NCI-H524 (cell line): ENCODE data around the gene DLK2.
"Not testable (repeated sequence)": the region's sequence is repeated elsewhere in the genome, so short reads cannot be mapped to it uniquely, and the experiment has no call there.

Experiments
- DNase-seq, 2 experiments: peaks; one replicate each; lab custom pipeline; 2025; lab: John Stamatoyannopoulos, UW

Gene DLK2

GRCh38 chr6:43426928-43427405 is 28.4 kb downstream of the DLK2 start:
- no peak for DNase-seq

- not testable (repeated sequence) for DNase-seq
Measured at GRCh38 chr6:43425083-43425482, 30.3 kb downstream of the DLK2 start.

- DNase-seq, result no peak
Measured at GRCh38 chr6:43421831-43422230, 33.5 kb downstream of the DLK2 start.

- DNase-seq, result no peak
Measured at GRCh38 chr6:43420012-43420709, 35.2 kb downstream of the DLK2 start.

- DNase-seq, result no peak
Measured at GRCh38 chr6:43416935-43417334, 38.4 kb downstream of the DLK2 start.

GRCh38 chr6:43415275-43415674 is 40.1 kb downstream of the DLK2 start:
- not testable (repeated sequence) for DNase-seq

GRCh38 chr6:43413002-43413401 is 42.3 kb downstream of the DLK2 start:
- DNase-seq, result no peak

GRCh38 chr6:43412541-43412940 is 42.8 kb downstream of the DLK2 start:
- peak; percentile 56 to 82 for DNase-seq

- not testable (repeated sequence) for DNase-seq
Measured at GRCh38 chr6:43410776-43411175, 44.6 kb downstream of the DLK2 start.

- no peak for DNase-seq
Measured at GRCh38 chr6:43408259-43408658, 47.1 kb downstream of the DLK2 start.

GRCh38 chr6:43407296-43407695 is 48.1 kb downstream of the DLK2 start:
- DNase-seq, result no peak

GRCh38 chr6:43405354-43405753 is 50.0 kb downstream of the DLK2 start:
- no peak for DNase-seq

GRCh38 chr6:43402820-43403219 is 52.5 kb downstream of the DLK2 start:
- DNase-seq, result no peak

GRCh38 chr6:43401730-43402129 is 53.6 kb downstream of the DLK2 start:
- DNase-seq, result no peak
